ENCODE results near the gene DNA2. TPM values are rescaled to one million over a fixed set of nuclear protein-coding genes. Genes with fewer than 3 reads are reported as not detected.

The DNA2 gene
- total RNA-seq, 2 experiments from 2014 or later = 44.5 to 51.4 TPM

Other genes starting within 250 kb of the DNA2 start
- not detected for gene ATOH7, start 239.9 kb downstream of the DNA2 start, total RNA-seq
- gene HNRNPH3, start 139.9 kb downstream of the DNA2 start, total RNA-seq = 100 to 1,000 TPM; 160 to 165 TPM
- gene PBLD, start 139.0 kb downstream of the DNA2 start, total RNA-seq = 1 to 10 TPM in 1 of 2 experiments, under 1 TPM in 1; 0.70 to 1.5 TPM
- 1 to 10 TPM; 7.1 TPM for gene RUFY2, start 64.7 kb downstream of the DNA2 start, total RNA-seq
- gene SLC25A16, start 55.5 kb upstream of the DNA2 start, total RNA-seq = 10 to 100 TPM; 13.2 to 13.7 TPM
- gene TET1, start 88.4 kb upstream of the DNA2 start, total RNA-seq = under 1 TPM; 0.72 to 0.82 TPM
- 100 to 1,000 TPM; 112 to 118 TPM for gene CCAR1, start 249.3 kb upstream of the DNA2 start, total RNA-seq